ENCODE data around the gene PTX4.

The PTX4 gene, protein sequence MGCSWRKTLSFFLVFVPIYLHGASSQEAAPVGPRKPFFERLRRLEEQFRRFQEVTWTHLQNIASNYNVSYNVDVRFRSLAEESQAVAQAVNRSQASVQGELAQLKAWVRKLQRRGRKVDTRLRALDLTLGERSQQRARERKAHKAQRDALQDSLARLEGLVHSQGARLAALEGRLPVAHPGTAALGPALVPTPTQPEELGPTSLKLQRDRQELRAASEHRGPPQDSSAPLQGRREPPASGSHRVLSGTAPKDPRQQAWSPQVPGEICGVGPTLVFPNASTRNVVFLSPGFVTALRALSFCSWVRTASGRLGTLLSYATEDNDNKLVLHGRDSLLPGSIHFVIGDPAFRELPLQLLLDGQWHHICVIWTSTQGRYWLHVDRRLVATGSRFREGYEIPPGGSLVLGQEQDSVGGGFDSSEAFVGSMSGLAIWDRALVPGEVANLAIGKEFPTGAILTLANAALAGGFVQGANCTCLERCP

GRCh38 chr16:1488619-1489018, at the start of gene PTX4:
PTX4 (minus strand) TSS chr16:1488944; CDS start chr16:1488909, 35 bp downstream.
- Histone ChIP-seq H3K9me3 (ENCODE audit: control insufficient read depth, low read depth, low read length) (no peaks in the 10 kb centered on the region), H3K4me3 (ENCODE audit: low read length) (no peak within 1 kb of the TSS), H3K36me3 (ENCODE audit: control insufficient read depth, low read depth, low read length) (no peaks in the 10 kb centered on the region), H3K9ac (ENCODE audit: low read length) (no peak within 1 kb of the TSS), H3K27me3 (ENCODE audit: control insufficient read depth, insufficient read depth, low read length) (peaks cover 6% of the 10 kb centered on the region), H3K4me1 (ENCODE audit: control insufficient read depth, low read depth, low read length) (no peaks in the 10 kb centered on the region), H3K27ac (ENCODE audit: low read length) (no peak within 1 kb of the TSS)

- Histone ChIP-seq H3K4me1 (ENCODE audit: control insufficient read depth, low read depth, low read length) (no peaks in the 10 kb centered on the region), H3K4me3 (ENCODE audit: low read length) (no peak overlapping the region), H3K36me3 (ENCODE audit: control insufficient read depth, low read depth, low read length) (no peaks in the 10 kb centered on the region), H3K27me3 (ENCODE audit: control insufficient read depth, insufficient read depth, low read length) (no peaks in the 10 kb centered on the region), H3K9ac (ENCODE audit: low read length) (no peak overlapping the region), H3K27ac (ENCODE audit: low read length) (no peak overlapping the region), H3K9me3 (ENCODE audit: control insufficient read depth, low read depth, low read length) (no peaks in the 10 kb centered on the region)
Observed at GRCh38 chr16:1537763-1538289, 49.1 kb upstream of the PTX4 start.

DNA sequence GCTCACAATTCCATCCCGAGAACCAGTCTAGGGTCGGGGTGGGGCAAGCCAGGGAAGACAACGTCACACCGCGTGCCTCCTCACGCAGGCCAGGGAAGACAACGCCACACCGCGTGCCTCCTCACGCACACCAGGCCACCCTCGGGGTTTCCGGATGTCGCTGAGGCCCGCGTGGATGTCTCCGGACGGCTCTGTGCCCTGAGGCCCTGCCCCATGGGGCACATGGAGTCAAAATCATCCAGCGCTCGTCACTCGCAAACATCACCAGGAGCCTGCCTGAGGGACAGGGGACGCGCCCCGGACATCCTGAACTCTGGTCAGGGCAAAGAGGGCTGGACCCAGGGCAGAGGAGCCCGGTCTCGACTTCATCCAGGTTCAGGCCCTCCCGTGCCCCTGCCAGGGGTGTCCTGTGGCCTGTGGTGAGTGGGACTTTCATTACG, 48.4 kb upstream of the PTX4 start:
- Histone ChIP-seq H3K9me3 (ENCODE audit: control insufficient read depth, low read depth, low read length) (no peaks in the 10 kb centered on the region), H3K9ac (ENCODE audit: low read length) (no peak overlapping the region), H3K27me3 (ENCODE audit: control insufficient read depth, insufficient read depth, low read length) (no peaks in the 10 kb centered on the region), H3K36me3 (ENCODE audit: control insufficient read depth, low read depth, low read length) (no peaks in the 10 kb centered on the region), H3K4me1 (ENCODE audit: control insufficient read depth, low read depth, low read length) (no peaks in the 10 kb centered on the region), H3K4me3 (ENCODE audit: low read length) (no peak overlapping the region), H3K27ac (ENCODE audit: low read length) (no peak overlapping the region)

DNA sequence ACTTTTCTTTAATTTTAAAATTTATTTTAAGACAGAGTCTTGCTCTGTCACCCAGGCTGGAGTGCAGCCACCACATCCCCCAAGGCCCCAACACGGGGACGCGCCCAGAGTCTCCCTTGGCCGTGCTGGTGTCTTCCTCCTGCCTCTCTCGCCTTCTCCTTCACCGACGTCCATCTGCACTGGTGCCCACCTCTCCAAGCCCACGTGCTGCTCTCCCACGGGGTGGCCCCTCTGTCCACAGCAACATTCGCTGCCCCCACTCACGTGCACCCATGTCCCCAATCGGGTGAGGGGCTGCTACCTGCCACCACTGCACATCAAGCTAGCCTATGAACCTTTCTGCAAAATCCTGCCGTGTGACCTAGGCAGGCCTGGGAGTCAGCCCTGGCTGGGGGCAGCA, 47.9 kb upstream of the PTX4 start:
- Histone ChIP-seq H3K9me3 (ENCODE audit: control insufficient read depth, low read depth, low read length) (no peaks in the 10 kb centered on the region), H3K27me3 (ENCODE audit: control insufficient read depth, insufficient read depth, low read length) (no peaks in the 10 kb centered on the region), H3K4me1 (ENCODE audit: control insufficient read depth, low read depth, low read length) (no peaks in the 10 kb centered on the region), H3K4me3 (ENCODE audit: low read length) (no peak overlapping the region), H3K9ac (ENCODE audit: low read length) (no peak overlapping the region), H3K27ac (ENCODE audit: low read length) (no peak overlapping the region), H3K36me3 (ENCODE audit: control insufficient read depth, low read depth, low read length) (no peaks in the 10 kb centered on the region)

DNA sequence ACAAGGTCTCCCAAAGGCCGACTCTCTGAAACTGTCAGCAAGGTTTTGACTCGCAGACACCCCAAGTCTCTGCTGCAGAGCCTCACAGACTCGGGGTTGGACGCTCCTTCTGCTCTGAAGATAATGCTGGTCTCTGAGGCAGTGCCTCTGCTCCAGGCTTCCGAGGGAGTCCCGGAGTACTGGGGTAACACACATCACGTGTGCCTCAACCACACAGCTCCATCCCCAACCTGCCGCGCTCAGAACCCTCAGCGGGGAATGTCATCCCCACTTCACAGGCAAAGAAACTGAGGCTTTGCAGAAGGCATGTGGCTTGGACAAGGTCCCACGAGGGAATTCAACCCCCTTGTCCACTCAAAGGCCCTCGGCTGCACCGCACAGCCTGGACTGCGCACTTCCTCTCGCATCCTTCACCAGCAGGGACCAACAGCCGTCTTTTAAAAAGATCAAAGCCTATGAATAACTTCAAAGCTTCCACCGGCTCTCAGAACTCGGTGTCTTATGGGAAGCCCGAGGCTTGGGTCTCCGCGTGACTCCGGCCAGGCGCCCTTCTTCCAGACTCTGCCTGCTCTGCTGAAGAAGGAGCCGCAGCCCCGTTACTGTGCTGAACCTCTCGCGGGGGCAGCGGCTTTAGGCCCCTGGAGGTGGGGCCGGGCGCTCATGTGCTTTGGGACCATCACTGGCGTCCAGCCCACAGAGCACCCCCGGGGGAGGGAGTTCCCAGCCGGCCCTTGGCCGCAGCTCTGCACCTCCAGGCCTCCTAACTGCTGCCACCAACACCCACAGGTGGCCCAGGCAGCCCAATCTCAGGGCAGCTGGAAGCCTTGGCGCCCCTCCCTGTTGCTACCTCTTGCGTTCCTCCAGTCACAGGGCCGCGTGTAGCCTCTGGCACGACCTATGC, 46.9 kb upstream of the PTX4 start:
- H3K4me1 ChIP-seq (ENCODE audit: control insufficient read depth, low read depth, low read length): no peaks in the 10 kb centered on the region
- no peak overlapping the region for H3K4me3 ChIP-seq (ENCODE audit: low read length)
- no peak overlapping the region for H3K27ac ChIP-seq (ENCODE audit: low read length)
- no peak overlapping the region for H3K9ac ChIP-seq (ENCODE audit: low read length)
- H3K36me3 ChIP-seq (ENCODE audit: control insufficient read depth, low read depth, low read length): no peaks in the 10 kb centered on the region
- H3K9me3 ChIP-seq (ENCODE audit: control insufficient read depth, low read depth, low read length): no peaks in the 10 kb centered on the region
- no peaks in the 10 kb centered on the region for H3K27me3 ChIP-seq (ENCODE audit: control insufficient read depth, insufficient read depth, low read length)

DNA sequence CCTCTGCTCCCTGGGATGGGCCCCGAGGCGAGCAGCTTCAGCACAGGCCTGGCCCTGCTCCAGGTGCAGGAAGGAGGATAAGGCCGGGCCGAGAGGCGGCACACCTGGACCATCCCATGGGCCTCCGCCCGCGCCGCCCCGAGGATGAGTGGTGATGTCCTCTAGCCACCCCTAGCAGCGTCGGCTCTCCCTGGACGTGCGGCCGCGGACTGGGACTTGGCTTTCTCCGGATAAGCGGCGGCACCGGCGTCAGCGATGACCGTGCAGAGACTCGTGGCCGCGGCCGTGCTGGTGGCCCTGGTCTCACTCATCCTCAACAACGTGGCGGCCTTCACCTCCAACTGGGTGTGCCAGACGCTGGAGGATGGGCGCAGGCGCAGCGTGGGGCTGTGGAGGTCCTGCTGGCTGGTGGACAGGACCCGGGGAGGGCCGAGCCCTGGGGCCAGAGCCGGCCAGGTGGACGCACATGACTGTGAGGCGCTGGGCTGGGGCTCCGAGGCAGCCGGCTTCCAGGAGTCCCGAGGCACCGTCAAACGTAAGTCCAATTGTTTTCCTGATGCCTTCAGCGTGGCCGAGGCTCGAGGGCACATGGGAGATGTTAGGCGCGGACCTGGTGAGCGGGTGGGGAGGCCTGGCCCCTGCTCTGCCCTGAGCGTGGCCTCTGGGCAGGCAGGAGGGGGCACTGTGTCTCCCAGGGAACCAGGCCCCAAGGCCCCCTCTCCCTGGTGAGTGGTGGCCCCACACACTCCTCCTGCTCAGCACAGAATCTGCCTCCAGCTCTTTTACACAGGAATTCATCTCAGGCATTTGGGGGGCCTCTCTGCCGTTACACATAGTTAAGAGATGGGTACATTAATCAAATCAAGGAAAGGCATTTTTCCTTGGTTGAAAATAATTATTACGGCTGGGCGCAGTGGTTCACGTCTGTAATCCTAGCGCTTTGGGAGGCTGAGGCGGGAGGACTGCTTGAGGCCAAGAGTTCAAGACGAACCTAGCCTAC, 45.6 kb upstream of the PTX4 start:
- Histone ChIP-seq H3K4me3 (ENCODE audit: low read length) (no peak overlapping the region), H3K9me3 (ENCODE audit: control insufficient read depth, low read depth, low read length) (no peaks in the 10 kb centered on the region), H3K4me1 (ENCODE audit: control insufficient read depth, low read depth, low read length) (no peaks in the 10 kb centered on the region), H3K9ac (ENCODE audit: low read length) (no peak overlapping the region), H3K36me3 (ENCODE audit: control insufficient read depth, low read depth, low read length) (no peaks in the 10 kb centered on the region), H3K27ac (ENCODE audit: low read length) (no peak overlapping the region), H3K27me3 (ENCODE audit: control insufficient read depth, insufficient read depth, low read length) (no peaks in the 10 kb centered on the region)

DNA sequence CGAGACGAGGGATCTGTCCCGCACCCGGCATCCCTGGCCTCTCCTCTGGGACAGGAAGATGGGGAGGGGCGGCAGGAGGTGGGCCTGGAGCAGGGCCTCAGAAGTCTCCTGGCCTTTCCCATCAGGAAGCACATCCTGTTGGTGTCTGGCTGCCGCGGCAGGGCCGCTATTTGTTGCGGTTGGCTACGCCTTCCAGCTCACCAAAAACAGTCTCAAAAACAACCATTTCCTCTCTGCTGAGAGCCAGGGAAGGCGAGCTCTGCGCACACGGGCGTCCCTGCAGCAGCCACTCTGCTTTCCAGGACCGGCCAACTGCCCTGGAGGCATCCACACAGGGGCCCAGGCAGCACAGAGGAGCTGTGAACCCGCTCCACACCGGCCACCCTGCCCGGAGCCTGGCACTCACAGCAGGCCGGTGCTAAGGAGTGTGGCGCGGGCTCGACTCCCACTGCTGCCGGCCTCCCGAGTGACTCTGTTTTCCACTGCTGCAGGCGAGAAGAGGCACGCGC, 44.8 kb upstream of the PTX4 start, which contains the start of gene TMEM204:
TSS of gene TMEM204 (plus strand) at position 224 of the 509 bp plus-strand sequence. CDS start 610 bp downstream, outside the sequence.
- H3K4me1 ChIP-seq (ENCODE audit: control insufficient read depth, low read depth, low read length): no peaks in the 10 kb centered on the region
- no peak within 1 kb of the TSS for H3K4me3 ChIP-seq (ENCODE audit: low read length)

GRCh38 chr16:1532771-1533170, 44.0 kb upstream of the PTX4 start:
- no peaks in the 10 kb centered on the region for H3K9me3 ChIP-seq (ENCODE audit: control insufficient read depth, low read depth, low read length)
- no peaks in the 10 kb centered on the region for H3K27me3 ChIP-seq (ENCODE audit: control insufficient read depth, insufficient read depth, low read length)
- no peak overlapping the region for H3K4me3 ChIP-seq (ENCODE audit: low read length)

More for the DNA sequence above, 44.8 kb upstream of the PTX4 start, which contains the start of gene TMEM204:
- Histone ChIP-seq H3K9ac (ENCODE audit: low read length) (no peak within 1 kb of the TSS), H3K36me3 (ENCODE audit: control insufficient read depth, low read depth, low read length) (no peaks in the 10 kb centered on the region), H3K9me3 (ENCODE audit: control insufficient read depth, low read depth, low read length) (no peaks in the 10 kb centered on the region), H3K27ac (ENCODE audit: low read length) (no peak within 1 kb of the TSS), H3K27me3 (ENCODE audit: control insufficient read depth, insufficient read depth, low read length) (no peaks in the 10 kb centered on the region)

GRCh38 chr16:1532081-1532760, 43.5 kb upstream of the PTX4 start:
- H3K9ac ChIP-seq (ENCODE audit: low read length): no peak overlapping the region

More at GRCh38 chr16:1532771-1533170, 44.0 kb upstream of the PTX4 start:
- Histone ChIP-seq H3K9ac (ENCODE audit: low read length) (no peak overlapping the region), H3K36me3 (ENCODE audit: control insufficient read depth, low read depth, low read length) (no peaks in the 10 kb centered on the region), H3K4me1 (ENCODE audit: control insufficient read depth, low read depth, low read length) (no peaks in the 10 kb centered on the region), H3K27ac (ENCODE audit: low read length) (no peak overlapping the region)

DNA sequence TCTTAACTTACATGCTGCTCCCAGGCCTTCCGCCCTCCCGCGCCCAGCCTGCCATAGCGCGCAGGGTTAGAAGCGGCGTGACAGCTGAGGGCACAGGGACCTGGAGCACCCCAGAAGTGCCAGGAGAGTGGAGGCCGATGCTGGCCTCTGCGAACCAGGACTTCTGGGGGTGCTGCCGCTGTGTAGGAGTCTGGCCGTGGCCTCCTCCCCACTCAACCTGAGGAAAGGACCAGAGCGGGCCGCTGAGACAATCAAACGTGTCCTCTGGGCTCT, 42.8 kb upstream of the PTX4 start:
- no peaks in the 10 kb centered on the region for H3K27me3 ChIP-seq (ENCODE audit: control insufficient read depth, insufficient read depth, low read length)
- H3K4me1 ChIP-seq (ENCODE audit: control insufficient read depth, low read depth, low read length): no peaks in the 10 kb centered on the region
- no peak overlapping the region for H3K27ac ChIP-seq (ENCODE audit: low read length)
- H3K4me3 ChIP-seq (ENCODE audit: low read length): no peak overlapping the region
- no peaks in the 10 kb centered on the region for H3K9me3 ChIP-seq (ENCODE audit: control insufficient read depth, low read depth, low read length)
- H3K36me3 ChIP-seq (ENCODE audit: control insufficient read depth, low read depth, low read length): no peaks in the 10 kb centered on the region
- H3K9ac ChIP-seq (ENCODE audit: low read length): no peak overlapping the region

More at GRCh38 chr16:1532081-1532760, 43.5 kb upstream of the PTX4 start:
- H3K4me3 ChIP-seq (ENCODE audit: low read length): no peak overlapping the region
- no peak overlapping the region for H3K27ac ChIP-seq (ENCODE audit: low read length)
- H3K4me1 ChIP-seq (ENCODE audit: control insufficient read depth, low read depth, low read length): no peaks in the 10 kb centered on the region
- H3K36me3 ChIP-seq (ENCODE audit: control insufficient read depth, low read depth, low read length): no peaks in the 10 kb centered on the region
- H3K9me3 ChIP-seq (ENCODE audit: control insufficient read depth, low read depth, low read length): no peaks in the 10 kb centered on the region
- H3K27me3 ChIP-seq (ENCODE audit: control insufficient read depth, insufficient read depth, low read length): no peaks in the 10 kb centered on the region
